Breast epithelium (tissue), 3 donors: Measurements from ENCODE around the gene ILDR2.

Source experiments
- POLR2A ChIP-seq: fragments of 450-650 bp; IDR thresholded peaks from one replicate; pipeline ENCODE4 v1.6.1; 2016; ENCODE audit warnings: antibody characterized with exemption, mild to moderate bottlenecking, moderate library complexity
- TF ChIP-seq, protein P1 (sequence below), 3 donors: fragments of 450-650 bp; IDR thresholded peaks; one replicate each; pipeline ENCODE4 v1.5.1; 2016 to 2017; ENCODE audit warnings: antibody characterized with exemption in 3 of 3, mild to moderate bottlenecking in 3 of 3, moderate library complexity in 3 of 3

DNA sequence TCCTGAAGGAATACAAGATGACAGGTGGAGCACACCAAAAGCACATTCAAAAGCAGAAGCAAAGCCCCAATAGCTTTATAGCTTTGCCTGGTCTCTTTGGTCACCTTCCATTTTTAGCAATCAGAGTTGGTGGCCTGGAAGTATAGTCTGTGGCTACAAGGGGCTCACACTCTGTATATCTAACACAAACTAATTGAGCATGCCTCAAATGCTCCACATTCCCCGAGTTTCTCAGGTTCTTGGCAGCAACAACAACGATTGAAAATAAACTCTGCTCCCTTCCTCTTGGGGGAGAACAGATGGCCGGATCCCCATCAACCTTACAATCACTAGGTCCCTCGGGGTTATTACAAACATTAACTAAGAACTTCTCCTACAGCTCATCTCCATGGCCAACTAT, 74.4 kb downstream of the ILDR2 start:
- TF ChIP-seq, protein P1, sequence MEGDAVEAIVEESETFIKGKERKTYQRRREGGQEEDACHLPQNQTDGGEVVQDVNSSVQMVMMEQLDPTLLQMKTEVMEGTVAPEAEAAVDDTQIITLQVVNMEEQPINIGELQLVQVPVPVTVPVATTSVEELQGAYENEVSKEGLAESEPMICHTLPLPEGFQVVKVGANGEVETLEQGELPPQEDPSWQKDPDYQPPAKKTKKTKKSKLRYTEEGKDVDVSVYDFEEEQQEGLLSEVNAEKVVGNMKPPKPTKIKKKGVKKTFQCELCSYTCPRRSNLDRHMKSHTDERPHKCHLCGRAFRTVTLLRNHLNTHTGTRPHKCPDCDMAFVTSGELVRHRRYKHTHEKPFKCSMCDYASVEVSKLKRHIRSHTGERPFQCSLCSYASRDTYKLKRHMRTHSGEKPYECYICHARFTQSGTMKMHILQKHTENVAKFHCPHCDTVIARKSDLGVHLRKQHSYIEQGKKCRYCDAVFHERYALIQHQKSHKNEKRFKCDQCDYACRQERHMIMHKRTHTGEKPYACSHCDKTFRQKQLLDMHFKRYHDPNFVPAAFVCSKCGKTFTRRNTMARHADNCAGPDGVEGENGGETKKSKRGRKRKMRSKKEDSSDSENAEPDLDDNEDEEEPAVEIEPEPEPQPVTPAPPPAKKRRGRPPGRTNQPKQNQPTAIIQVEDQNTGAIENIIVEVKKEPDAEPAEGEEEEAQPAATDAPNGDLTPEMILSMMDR (IDR thresholded peaks at IDR 0.05): no peak
- TF ChIP-seq POLR2A: no peak
